Measurements from ENCODE around the gene LRRC7. TPM values are rescaled to one million over a fixed set of nuclear protein-coding genes. Genes with fewer than 3 reads are reported as not detected.

Gene LRRC7
- total RNA-seq, 1 donor, result 0.09 TPM

DNA sequence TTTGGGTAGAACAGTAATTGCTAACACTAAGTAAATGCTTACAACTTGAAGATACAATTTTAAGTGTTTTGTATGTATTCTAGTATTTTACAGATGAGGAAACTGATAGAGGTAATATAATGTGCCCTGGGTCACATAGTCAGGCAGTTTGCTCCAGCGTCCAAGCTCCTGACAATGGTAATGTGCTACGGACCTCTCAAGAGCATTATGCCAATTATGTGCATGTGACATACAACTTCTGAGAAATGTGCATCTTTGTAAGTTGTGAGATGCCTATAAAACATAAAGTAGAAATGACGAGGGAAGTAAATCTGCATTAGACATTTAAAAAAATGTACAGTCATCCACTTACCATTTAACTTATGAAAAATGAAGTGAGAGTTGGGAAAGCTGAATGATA lies 186.8 kb downstream of the LRRC7 start:
- no peak for TF ChIP-seq CTCF (IDR thresholded peaks at IDR 0.05; ENCODE audit: insufficient read depth, low read length)
- no peak for DNase-seq (ENCODE audit: low read depth)
- no peak overlapping the region for H3K4me3 ChIP-seq (ENCODE audit: low read depth, low read length)

- no peak for TF ChIP-seq CTCF (IDR thresholded peaks at IDR 0.05; ENCODE audit: insufficient read depth, low read length)
- H3K4me3 ChIP-seq (ENCODE audit: low read depth, low read length), result no peak overlapping the region
- DNase-seq (ENCODE audit: low read depth), result no peak
Measured at GRCh38 chr1:69755647-69756046, 187.9 kb downstream of the LRRC7 start.

- no peak for TF ChIP-seq CTCF (IDR thresholded peaks at IDR 0.05; ENCODE audit: insufficient read depth, low read length)
- no peak for DNase-seq (ENCODE audit: low read depth)
- H3K4me3 ChIP-seq (ENCODE audit: low read depth, low read length), result no peak overlapping the region
Measured at GRCh38 chr1:69765951-69766350, 198.2 kb downstream of the LRRC7 start.

GRCh38 chr1:69766431-69767180 lies 198.9 kb downstream of the LRRC7 start:
- TF ChIP-seq CTCF (IDR thresholded peaks at IDR 0.05; ENCODE audit: insufficient read depth, low read length), result no peak
- no peak overlapping the region for H3K4me3 ChIP-seq (ENCODE audit: low read depth, low read length)
- no peak for DNase-seq (ENCODE audit: low read depth)

GRCh38 chr1:69776555-69776954 lies 208.8 kb downstream of the LRRC7 start:
- TF ChIP-seq CTCF (IDR thresholded peaks at IDR 0.05; ENCODE audit: insufficient read depth, low read length), result no peak
- H3K4me3 ChIP-seq (ENCODE audit: low read depth, low read length), result no peak overlapping the region
- no peak for DNase-seq (ENCODE audit: low read depth)

DNA sequence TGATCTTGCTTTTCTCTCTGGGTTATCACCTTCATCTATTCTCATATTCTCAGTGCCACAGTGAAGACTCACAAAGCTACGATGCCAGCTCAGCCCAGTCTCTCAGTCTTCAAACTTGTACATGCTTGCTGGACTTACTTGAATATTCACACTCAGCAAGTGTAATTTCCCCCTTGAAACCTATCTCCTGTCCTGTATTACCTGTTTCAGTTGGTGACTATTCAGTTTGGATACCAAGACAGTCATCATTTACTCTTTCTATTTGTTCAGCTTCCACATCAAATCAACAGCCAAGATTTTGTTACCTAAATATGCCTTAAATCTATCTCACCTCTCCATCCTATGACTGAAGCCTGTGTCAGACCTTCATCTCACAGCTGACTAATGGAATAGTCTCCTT lies 209.7 kb downstream of the LRRC7 start:
- no peak overlapping the region for H3K4me3 ChIP-seq (ENCODE audit: low read depth, low read length)
- no peak for TF ChIP-seq CTCF (IDR thresholded peaks at IDR 0.05; ENCODE audit: insufficient read depth, low read length)
- DNase-seq (ENCODE audit: low read depth), result no peak

DNA sequence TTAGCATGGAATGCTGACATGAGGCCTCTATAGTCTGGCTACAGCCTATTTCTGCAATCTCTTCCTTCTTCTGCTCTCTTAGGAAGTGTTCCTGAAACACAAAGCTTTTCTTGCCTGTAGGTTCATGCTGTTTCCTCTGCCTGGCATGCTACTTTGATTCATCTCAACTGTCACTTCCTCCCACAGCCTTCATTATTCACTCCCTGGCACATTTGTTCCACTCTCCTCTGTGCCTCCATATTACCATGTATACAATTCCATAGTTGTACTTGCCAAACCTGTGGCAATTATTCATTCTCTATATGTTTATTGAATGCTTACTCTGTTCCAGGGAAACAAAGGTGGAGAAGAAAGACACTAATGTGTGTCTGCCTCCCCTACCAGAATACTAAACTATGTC lies 210.2 kb downstream of the LRRC7 start:
- TF ChIP-seq CTCF (IDR thresholded peaks at IDR 0.05; ENCODE audit: insufficient read depth, low read length), result no peak

More for the DNA sequence above, 210.2 kb downstream of the LRRC7 start:
- H3K4me3 ChIP-seq (ENCODE audit: low read depth, low read length), result no peak overlapping the region
- no peak for DNase-seq (ENCODE audit: low read depth)

Data from fibroblast of the aortic adventitia (primary cell).